Measurements from ENCODE around the gene NFIA.

Gene NFIA

DNA sequence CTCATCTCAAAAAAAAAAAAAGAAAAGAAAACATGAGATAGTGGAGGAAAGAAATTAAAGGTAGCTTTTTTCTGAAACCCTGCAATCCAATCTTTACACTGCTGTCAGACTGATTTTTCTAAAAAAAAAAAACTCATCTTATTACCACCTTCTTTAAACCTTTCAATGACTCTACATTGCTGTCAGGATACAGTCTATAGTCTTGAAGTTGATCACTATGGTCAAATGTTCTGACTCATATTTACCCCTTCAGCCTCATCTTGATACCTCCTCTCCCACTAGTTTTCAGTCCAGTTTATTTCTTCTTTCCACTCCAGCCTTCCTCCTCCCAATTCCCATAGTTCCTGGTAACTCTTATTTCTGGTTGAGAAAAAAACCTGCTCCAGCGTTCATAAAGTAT is 17.7 kb upstream of the NFIA start:
- TF ChIP-seq EZH2 (optimal IDR thresholded peaks at IDR 0.05; ENCODE audit: low read depth, low read length) (no peak), EZH2phosphoT487 (IDR thresholded peaks at IDR 0.05; ENCODE audit: low read length) (no peak), CTCF (IDR thresholded peaks at IDR 0.05; ENCODE audit: low read length) (no peak)
- H3K27me3 ChIP-seq (replicated peaks; ENCODE audit: insufficient read depth, low read length), result no peaks in the 10 kb centered on the region
- DNase-seq, result no peak
- H3K4me2 ChIP-seq (ENCODE audit: low read depth, low read length), result no peak overlapping the region
- no peaks in the 10 kb centered on the region; the same call in 1 of the 2 replicates for H3F3A ChIP-seq (ENCODE audit: insufficient read depth, low read length)
- no peak overlapping the region for H3K27ac ChIP-seq (ENCODE audit: low read length)
- no peaks in the 10 kb centered on the region for H3K9me3 ChIP-seq (replicated peaks; ENCODE audit: insufficient read depth, low read length)
- no peaks in the 10 kb centered on the region for H3K36me3 ChIP-seq (replicated peaks; ENCODE audit: insufficient read depth, low read length)
- no peaks in the 10 kb centered on the region for H3K9me2 ChIP-seq (replicated peaks; ENCODE audit: insufficient read depth, low read length)
- no peaks in the 10 kb centered on the region for H3K4me1 ChIP-seq (ENCODE audit: low read length)
- no peak overlapping the region for H3K4me3 ChIP-seq (ENCODE audit: low read length)
- no peaks in the 10 kb centered on the region for H3K79me2 ChIP-seq (ENCODE audit: low read length)
- no peaks in the 10 kb centered on the region for H4K20me1 ChIP-seq (ENCODE audit: insufficient read depth, low read length)
- no peak overlapping the region for H2AFZ ChIP-seq (ENCODE audit: low read length)
- H3K9ac ChIP-seq (ENCODE audit: low read length), result no peak overlapping the region

DNA sequence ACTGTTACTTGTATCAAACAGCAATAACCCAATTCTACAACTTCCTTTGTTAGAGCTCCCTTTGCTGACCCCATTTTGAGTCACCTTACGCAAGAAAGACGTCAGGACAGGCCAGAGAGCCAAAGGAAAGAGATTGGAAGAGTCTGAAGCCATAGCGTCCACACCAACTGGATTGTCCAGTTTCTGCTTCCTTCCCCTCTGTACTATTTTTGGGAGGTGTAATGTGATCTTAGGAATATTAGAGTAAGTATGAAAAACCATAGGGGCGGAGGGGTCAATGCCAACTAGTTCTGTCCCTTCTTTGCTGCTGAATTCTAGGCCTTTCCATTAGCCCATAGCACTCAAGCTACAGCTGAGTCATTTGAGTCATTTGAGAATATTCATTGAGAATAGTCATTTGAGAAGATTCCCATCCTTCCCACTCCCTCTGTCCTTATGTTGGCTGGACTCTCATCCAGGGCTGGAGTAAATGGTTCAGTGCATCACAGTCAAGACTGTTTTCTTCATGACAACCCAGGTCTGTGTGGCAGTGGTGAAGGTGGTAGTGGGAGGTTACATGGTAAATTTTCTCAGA is 14.8 kb upstream of the NFIA start:
- H3K4me1 ChIP-seq (ENCODE audit: low read length), result no peaks in the 10 kb centered on the region
- no peaks in the 10 kb centered on the region for H3K9me3 ChIP-seq (replicated peaks; ENCODE audit: insufficient read depth, low read length)
- no peaks in the 10 kb centered on the region for H3K9me2 ChIP-seq (replicated peaks; ENCODE audit: insufficient read depth, low read length)
- H3K27me3 ChIP-seq (replicated peaks; ENCODE audit: insufficient read depth, low read length), result no peaks in the 10 kb centered on the region
- no peak overlapping the region for H3K4me3 ChIP-seq (ENCODE audit: low read length)
- no peaks in the 10 kb centered on the region for H3K36me3 ChIP-seq (replicated peaks; ENCODE audit: insufficient read depth, low read length)
- no peak overlapping the region for H3K27ac ChIP-seq (ENCODE audit: low read length)
- no peaks in the 10 kb centered on the region for H3F3A ChIP-seq (ENCODE audit: insufficient read depth, low read length)
- no peak for TF ChIP-seq CTCF (IDR thresholded peaks at IDR 0.05; ENCODE audit: low read length)
- no peak for TF ChIP-seq EZH2phosphoT487 (IDR thresholded peaks at IDR 0.05; ENCODE audit: low read length)
- no peak for TF ChIP-seq EZH2 (optimal IDR thresholded peaks at IDR 0.05; ENCODE audit: low read depth, low read length)
- no peak for DNase-seq
- no peak overlapping the region for H3K4me2 ChIP-seq (ENCODE audit: low read depth, low read length)
- H3K79me2 ChIP-seq (ENCODE audit: low read length), result no peaks in the 10 kb centered on the region
- no peak overlapping the region for H3K9ac ChIP-seq (ENCODE audit: low read length)
- no peak overlapping the region for H2AFZ ChIP-seq (ENCODE audit: low read length)
- H4K20me1 ChIP-seq (ENCODE audit: insufficient read depth, low read length), result no peaks in the 10 kb centered on the region

DNA sequence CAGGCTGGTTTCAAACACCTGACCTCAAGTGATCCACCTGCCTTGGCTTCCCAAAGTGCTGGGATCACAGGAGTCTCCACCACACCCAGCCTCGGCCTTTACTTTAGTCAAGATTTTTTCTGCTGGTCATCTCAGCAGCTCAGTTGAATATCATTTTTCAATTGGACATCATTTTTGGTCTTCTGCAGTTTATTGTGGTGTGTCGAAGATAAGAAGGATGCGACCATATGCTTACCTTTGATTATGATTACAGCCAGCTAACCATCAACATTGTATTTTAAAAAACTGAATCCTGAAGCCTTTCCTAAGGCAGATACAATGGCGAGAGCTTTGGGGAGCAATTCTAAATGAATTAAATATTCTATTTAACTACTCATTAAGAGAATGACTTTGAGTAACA is 12.3 kb upstream of the NFIA start:
- no peak for TF ChIP-seq EZH2phosphoT487 (IDR thresholded peaks at IDR 0.05; ENCODE audit: low read length)
- TF ChIP-seq CTCF (IDR thresholded peaks at IDR 0.05; ENCODE audit: low read length), result no peak
- no peak for TF ChIP-seq EZH2 (optimal IDR thresholded peaks at IDR 0.05; ENCODE audit: low read depth, low read length)
- Histone ChIP-seq H2AFZ (ENCODE audit: low read length) (no peak overlapping the region), H3K9me3 (replicated peaks; ENCODE audit: insufficient read depth, low read length) (no peaks in the 10 kb centered on the region), H3F3A (ENCODE audit: insufficient read depth, low read length) (no peaks in the 10 kb centered on the region), H3K36me3 (replicated peaks; ENCODE audit: insufficient read depth, low read length) (no peaks in the 10 kb centered on the region), H3K27me3 (replicated peaks; ENCODE audit: insufficient read depth, low read length) (no peaks in the 10 kb centered on the region), H3K9ac (ENCODE audit: low read length) (no peak overlapping the region), H3K4me2 (ENCODE audit: low read depth, low read length) (no peak overlapping the region), H3K27ac (ENCODE audit: low read length) (no peak overlapping the region), H3K4me3 (ENCODE audit: low read length) (no peak overlapping the region), H3K79me2 (ENCODE audit: low read length) (no peaks in the 10 kb centered on the region), H3K9me2 (replicated peaks; ENCODE audit: insufficient read depth, low read length) (no peaks in the 10 kb centered on the region), H4K20me1 (ENCODE audit: insufficient read depth, low read length) (no peaks in the 10 kb centered on the region), H3K4me1 (ENCODE audit: low read length) (no peaks in the 10 kb centered on the region)
- DNase-seq, result no peak
